Ureter (tissue), 1 donor: Measurements from ENCODE around the gene PAX2. TPM values are rescaled to one million over a fixed set of nuclear protein-coding genes. Genes with fewer than 3 reads are reported as not detected.

Experiments
- DNase-seq: peaks from one replicate; pipeline ENCODE4 v3.0.0-alpha.2; 2020; ENCODE audit warnings: low spot score
- total RNA-seq: library from RNA; stranded (reverse); gene quantifications from one replicate; pipeline ENCODE4 v1.2.4, GENCODE V29; 2023
- donor health status: DM: yes; HTN: yes; CAD: no.

Gene PAX2
- total RNA-seq, 1 donor from 2014 or later = 0.52 TPM

DNA sequence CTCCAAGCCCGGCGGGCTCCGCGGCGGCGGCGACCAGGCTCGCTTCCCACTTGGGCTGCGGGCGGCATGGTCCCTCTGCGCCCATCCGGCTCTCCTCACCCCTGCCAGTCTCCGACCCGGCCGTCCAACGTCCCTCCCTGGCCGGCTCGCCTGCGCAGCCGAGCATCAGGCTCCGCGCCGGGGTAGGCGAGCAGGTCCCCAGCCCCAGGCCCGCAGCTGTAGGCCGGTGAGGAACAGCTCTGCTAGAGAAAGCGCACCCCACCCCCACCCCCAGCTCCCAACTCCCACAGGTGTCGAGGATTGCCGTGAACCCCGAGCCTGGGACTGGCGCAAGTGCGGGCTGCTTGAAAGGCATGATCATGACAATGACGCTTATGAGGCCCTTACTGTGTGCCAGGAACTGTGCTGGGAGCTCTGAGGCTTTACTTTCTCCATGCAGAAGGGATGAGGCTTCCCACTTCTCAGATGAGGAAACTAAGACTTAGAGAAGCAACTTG lies 20.8 kb upstream of the PAX2 start:
- DNase-seq = no peak

DNA sequence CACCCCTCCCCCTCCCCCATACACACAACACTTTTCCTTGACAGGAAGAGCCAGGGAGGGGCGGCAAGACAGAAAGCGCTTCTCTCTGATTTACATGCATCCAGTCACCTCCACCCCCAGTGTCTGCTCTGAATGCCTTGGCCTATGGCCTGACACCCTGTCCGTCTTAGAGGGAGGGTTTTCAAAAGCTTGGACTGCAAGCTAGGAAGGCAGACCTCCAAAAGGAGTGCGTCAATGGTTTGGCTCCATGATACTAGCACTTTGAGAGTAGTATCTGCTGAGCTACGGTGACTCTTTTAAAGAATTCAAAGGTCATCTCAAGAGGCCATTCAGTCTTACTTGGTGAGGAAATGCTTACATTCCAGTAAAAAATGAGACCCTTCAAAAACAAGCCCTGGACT lies 20.3 kb upstream of the PAX2 start:
- no peak for DNase-seq

DNA sequence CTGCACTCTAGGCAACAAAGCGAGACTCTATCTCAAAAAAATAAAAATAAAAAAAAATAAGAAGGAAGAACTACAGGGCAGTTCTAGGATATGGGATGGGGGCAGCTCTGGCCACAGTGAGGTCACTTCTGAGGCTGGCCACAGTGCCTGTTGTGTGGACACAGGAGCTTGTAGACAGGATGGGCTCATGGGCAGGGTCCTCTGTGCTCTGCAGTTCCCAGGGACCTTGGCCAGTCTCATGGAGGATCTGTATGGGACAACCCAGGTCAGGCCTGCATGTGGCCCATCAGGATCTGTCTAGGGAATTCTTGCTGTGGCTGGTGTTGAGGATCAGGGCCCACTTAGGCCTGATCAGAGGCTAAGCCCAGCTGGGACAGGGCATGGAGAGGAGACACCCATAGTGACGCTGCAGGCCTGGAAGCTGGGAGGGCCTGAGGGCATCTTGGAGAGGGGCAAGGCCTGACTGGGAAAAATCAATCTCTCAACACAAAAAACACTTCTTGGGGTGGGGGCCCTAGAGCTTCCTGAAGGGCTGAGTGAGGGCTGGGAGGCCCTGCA lies 19.4 kb upstream of the PAX2 start:
- no peak for DNase-seq

DNA sequence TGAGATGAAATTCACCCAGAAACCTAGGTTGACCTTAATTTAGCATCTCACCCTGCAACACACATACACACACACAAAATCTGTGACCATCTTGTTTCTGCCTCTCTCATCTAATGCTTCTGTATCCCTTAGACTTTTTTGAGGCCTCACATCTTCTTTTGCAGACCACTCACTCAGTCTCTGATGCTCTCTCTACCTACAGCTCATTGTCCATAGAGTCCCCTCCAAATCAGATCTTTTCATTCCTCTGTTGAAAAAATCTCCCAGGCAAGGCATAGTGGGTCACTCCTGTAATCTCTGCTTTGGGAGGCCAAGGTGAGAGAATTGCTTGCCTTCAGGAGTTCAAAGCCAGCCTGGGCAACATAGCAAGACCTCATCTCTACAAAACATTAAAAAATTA lies 17.6 kb upstream of the PAX2 start:
- DNase-seq = no peak

DNA sequence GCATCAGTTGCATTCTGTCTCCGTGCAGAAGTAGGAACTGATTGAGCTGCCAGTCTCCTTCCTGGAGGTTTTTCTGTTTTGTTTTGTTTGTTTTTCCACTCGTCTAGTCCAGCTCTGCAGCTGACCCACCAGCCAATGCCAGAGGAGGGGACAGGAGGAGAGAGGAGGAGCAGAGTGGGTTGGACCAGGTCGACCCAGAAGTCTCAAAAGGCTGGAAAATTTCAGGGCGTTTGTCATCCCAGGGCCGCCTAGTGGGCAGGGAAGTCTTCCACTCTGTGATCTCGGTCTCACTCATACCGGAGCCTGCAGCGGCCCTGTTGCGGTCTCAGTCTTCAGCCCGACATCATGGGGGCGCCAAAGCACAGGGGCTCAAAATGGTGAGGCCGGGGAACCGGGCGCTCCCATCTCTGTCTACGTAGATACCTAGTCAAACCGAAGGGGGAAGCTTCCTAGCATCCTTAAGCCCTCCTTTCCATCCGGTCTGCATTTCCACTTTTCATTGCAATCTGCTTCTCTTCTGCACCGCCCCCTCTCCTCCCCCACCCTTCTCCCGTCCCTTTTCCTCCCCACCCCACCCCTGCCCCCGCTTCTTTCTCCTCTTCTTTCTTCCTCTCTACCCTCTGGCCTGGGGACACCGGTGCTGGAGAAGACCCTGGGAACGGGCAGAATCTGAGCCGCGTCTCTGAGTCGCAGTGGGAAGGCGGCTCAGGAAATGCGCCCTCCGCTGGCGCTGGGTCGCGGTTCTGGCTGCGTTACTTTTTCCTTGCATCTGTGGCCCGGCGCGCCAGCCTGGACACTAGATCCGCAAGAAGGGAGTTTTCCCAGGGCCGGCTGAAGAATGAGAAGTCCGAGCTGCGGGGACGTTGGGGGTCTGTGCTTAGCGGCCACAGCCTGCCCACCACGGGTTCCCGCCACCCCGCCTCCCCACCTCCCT lies 16.2 kb upstream of the PAX2 start:
- no peak for DNase-seq

DNA sequence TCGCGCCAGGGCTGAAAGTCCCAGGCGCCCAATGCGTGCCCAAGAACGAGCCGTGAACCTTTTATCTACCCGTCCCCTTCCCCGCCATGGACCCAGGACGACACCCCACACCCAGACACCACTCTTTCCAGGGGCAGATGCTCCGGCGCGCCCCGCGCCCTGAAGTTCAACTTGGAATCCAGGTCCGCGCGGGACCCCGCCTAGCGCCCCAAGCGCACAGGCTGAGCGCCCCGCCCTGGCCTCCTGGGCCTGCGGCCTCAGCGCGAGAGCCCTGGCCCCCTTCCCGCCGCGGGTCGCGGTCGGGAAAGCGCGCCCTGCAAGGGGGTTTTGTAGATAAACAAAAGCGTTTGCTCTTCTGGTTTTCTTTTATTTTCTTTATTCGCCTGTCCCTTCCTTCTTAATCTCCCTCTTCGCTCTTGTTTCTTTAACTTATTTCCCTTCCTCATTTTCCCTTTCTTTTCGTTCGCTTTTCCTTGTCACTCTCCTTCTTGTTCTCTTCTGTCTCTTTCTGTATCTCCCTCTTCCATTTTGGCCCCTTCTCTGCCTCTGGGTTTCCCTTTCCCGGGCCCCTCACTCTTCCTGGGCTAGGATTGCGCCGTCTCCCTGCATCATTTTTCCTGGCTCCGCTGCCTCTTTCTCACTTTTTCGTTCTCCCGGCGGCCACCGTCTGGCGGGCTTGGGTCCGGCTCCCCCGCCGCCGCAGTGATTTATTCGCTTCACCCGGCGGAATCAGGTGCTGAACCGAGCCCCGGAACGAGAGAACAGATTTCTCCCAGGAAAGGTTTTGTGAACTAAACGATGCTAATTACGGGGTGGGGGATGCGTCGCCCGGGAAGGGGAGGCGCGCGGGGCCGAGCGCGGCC lies 15.3 kb upstream of the PAX2 start:
- DNase-seq = no peak

DNA sequence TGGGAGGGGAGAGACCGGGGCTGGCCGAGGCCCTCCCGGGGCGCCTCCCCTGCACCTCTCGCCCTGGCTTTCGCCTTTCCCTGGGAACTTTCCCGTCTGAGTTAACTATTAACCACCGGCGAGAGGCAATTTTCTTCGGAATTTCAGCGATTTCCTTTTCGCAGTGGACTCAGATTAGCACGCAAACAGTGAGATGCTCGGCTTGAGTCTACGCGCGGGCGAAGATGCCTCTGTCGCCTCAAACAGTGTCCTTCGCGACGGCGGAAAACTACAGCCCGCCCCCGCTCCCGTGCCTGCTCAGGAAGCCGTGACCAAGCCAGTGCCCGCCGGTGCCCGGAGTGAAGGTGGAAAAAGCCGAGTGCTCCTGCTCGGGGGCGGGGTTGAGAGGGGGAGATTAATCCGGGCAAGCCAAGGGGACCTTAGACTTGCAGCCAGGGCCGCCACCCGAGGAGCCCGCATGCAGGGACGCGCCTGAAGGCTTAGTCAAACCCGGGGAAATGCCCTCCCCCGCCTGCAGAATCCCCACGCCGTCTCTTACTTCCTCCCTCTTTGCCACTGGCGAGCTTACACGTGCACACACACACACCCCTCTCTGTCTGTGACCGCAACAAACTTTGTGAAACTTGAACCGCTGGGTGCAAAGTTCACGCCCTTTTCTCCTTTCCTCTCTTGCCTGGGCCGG lies 14.5 kb upstream of the PAX2 start:
- DNase-seq = no peak

DNA sequence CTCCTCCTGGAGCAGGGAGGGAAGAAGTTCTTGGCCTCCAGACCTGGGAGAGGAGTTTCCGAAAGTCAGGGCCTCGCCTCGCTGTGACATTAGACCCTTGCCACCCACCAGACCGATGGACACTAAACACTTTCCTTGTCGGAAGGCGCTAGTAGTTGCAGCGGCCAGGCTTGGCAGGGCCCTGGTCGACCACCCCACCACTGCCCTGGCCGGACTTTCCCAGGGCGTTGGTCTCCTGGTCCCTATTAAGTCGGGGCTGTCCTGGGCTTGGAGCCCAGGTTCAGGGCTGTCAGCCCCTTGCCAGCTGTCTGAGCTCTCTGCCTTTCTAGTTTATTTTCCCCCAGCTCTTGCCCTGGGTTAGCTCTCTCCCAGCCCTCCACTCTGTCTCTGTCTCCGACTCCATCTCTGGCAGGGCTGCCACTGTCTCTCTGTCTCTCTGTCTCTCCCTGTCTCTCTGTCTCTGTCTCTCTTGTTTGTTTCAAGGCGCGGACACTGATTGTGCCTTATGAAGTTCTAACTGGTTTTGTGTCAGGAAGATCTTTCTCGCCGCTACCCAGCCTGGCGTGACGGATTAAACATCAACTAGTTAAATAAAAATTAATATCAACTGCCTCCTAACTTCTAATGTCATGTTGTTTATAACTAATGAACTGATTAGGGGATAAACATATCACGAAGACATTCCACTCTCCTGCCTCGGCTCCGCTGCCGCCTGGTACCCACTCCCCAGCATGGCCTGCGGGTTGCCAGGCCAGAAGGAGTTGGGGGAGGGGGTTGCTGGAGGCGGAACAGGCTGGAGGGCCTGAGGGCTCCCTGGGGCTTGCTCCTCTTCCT lies 13.8 kb upstream of the PAX2 start:
- DNase-seq = no peak

DNA sequence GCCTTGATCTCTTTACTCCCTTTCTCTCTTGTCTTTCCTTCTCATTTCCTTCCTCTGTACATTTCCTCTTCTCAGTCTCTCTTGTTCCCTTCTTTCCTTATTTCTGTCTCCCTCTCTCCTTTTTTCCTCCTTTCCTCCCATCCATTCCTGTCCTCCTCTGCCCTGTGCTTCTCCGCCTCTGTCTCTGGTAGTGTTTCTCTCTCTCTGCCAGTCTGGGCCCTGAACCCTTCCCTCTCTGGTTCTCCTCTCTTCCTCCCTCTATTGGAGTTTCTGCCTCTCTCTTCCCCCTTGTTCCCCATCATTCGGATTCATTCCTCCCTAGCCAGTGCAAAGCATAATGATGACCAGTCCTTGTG lies 13.2 kb upstream of the PAX2 start:
- no peak for DNase-seq

DNA sequence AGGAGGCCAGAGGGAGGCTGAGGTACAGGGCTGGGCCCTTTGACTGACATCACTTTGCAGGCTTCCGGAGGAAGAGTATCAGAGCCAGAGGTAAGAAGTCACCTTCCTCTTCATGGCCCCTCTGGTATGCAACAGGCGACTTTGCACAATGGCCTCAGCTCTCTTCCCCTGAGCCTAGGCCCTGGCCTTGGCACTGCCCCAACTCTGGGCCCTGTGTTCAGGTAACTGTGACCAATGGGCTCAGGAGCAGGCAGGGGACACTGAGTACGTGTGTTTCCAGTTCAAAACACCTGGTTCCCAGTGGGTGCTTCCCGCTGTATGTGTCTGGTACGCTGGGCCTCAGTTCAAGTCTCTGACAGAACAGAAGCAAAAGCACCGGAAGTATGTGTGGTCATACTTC lies 12.1 kb upstream of the PAX2 start:
- DNase-seq = no peak

DNA sequence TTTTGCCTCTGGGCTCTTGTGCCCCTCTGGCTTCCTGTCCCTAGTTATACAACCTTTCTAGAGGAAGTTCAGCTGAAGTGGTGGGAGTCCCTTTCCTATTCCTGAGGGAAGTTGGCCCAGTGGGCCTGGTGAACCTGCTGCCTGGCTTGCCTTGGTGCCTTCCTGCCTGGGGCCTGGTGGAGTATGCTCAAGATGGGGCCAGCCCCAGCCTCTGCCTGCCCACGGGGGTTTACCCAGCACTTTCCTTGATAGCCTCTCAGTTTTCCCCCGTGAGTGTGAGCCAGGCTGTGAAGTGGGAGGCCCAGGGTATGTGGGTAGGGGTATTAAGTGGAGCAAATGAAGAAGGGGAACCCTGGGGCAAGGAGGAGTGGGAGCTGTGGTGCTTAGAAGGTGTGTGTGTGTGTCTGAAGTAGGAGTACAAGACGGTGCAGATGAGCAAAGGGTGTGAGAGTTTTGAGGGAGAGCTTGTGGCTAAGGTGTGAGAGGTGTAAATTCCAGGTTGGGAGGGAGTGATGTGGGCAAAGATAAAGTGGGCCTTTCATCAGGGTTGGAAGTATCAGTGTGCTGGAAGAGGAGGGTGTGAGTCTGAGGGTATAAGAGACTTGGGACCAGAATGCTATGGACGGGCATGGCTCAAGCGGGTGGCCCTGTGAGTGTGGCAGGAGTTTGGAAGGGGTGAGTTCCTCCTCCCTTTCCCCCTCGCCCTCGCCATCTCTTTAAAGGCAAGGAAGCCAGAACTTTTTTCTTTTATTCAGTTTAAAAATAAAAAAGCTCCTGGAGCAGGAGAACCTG lies 10.9 kb upstream of the PAX2 start:
- DNase-seq = no peak

DNA sequence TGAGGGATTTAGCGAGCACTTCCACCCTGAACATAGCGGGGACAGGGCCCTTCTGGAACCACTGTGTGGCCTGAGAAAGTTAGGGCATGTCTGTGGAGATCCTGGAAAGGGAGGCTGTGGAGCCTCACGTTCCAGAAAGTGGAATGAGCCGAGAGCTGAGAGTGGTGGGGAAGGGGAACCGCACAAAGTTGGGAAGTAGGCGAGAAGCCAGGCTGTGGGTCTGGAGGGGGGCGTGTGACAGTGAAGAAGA lies 10.4 kb upstream of the PAX2 start:
- no peak for DNase-seq

DNA sequence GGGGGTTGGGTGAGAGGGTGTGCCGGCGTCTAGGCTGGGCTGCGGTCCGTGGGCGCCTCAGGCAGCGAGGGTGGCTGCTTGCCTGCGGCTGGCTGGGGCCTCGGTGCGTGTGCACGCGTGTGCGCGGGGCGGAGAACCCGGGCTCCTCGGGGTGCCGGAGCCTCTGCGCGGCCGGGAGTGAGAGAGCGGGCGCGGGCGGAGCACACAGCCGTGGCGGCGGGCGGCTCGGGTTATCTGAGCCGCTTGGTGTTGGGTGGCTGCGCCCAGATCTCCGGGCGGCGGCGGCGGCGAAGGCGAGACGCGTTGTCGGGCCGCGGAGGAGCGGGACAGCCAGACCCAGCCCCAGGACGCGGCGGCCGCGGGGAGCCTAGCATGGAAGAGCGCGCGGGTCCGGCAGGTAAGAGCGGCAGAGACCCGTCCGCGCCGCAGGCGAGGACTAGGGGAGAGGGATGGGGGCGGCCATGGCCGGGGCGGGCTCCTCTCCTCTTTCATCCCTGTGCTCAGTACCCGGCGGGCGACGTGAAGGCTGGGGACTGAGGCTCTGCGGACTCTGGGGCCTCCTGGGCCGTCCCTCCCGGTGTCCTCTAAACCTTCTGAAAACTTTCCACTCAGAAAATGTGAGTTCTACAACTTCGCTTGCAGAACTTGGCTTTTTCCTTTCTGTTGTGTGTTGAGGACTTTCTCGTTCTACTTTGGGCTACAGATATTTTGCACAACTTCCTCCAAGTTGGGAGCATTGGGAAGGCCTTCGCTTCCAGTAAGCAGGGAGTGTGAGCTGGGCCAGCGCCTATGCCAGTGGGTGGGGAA lies 9.8 kb upstream of the PAX2 start:
- DNase-seq = no peak

DNA sequence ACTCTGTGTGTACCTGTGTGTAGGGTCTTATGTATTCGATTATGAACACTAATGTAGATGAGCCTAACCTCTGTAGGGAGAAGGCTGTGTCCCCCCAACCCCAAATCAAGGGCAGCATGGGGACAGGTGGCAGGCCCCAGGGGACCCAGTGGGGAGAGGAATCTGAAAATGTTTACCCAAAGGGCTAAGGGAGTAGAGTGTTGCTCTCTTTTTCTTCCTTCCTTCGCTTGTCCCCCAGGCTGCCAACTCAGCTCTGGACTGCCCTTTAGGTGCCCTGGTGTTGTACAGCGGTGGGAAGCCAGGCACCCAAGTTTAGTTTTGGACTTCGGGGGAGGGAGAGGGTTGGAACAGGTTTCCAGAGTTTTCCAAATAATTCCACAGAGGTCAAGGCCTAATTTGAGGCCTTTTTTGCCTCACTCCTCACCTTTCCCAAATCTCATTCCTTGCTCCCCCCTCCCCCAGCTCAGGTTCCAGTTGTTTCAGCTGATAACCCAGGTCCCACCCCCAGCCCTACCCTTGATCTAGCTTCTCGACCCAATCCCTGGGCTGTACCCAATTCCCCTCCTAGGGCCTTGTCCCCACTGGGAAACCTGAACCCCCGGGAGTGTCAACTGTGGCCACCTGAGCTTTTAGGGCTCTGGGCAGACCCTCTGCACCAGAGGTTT lies 9.1 kb upstream of the PAX2 start:
- no peak for DNase-seq

DNA sequence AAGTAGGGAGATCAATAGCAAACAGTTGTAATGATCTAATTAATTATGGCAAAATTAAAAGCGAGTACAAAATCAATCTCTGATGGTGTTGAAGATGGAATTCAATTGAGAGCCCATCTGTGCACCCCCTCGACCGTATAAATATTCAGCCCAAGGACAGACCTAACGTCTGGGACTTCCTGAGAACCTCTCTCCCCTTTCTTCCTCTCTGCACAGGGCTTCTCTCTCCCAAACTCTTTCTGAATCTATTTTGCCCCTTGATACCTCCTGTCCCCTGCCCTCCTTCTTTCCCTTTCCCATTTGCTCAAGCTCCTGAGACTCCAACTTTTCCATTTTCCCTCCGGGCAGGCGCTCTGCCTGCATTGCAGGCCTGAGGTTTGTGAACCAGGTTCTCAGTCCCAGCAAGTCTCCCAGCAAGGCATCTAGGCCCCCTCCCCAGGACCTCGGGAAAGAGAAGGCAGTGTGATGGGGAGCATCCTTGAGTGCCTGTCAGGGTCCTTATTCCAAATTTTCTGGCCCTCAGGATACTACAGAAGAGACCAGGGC lies 8.5 kb upstream of the PAX2 start:
- no peak for DNase-seq

DNA sequence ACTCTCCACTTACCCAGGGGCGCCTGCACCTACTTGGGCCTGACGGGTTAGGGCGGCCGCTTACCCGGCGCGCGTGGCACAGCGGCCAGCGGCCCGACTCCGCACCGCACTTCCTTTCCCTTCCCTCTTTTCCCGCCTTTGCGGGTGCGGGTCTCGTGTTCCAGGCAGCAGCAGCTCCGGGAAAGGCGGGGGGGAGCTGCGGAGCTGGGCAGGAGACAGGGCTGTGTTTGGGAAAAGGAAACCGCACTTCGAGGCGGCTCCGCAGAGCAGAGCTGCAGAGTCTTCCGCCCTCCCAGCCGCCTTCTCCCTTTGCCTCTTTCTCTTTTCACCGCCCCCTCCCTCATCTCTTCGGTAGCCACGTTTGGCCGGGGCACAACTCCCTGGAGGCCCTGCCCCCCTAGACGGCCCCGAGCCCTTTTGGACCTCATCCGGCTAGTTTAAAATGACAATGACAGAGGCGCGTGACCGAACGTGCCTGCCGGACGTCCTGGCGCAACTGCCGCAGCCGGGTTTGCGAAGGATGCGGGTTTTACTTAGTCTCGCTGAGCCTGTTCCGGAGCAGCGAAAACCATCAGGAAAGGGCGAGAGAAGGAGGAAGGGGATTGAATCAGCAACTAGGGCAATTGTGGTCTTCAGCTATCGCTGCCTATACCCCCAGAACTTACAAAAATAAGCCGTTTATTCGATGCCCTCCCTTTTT lies 7.9 kb upstream of the PAX2 start:
- no peak for DNase-seq

DNA sequence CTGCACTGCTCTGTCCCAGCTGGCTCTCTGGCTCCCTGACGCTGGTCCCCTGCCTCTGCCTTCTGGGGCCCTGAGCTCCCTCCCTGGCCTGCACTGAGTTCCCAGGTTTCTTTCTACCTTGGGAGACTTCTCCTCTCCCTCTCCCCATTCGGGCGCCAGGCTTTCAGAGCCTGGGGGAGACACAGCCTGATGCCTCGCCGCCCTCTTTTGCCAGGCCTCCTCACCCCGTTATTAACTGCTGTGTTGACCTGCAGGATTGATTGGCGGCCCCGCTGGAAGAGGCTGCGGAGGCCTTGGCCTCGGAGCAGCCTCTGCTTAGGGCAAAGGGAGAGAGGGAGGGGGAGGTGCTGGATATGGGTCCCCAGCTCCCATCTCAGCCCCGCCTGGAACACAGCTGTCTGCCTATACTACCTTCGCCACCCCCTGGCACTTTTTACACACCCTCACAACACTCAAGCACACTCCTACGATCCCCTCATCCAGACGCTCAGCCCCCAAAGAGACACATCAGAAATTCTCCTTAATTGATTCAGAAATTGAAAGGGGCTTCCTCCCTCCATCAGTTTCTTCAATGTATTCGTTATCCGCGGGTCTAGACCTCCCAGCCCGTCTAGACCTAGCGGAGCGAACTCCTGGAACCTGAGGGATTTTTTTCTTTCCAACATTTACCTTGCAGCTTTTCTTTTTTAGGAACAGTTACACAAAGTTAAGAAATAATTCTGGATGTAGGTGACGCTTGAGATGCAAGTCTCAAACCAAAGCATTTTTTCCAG lies 7.1 kb upstream of the PAX2 start:
- DNase-seq = no peak
